ENCODE results near the gene ARX.

ARX gene

DNA sequence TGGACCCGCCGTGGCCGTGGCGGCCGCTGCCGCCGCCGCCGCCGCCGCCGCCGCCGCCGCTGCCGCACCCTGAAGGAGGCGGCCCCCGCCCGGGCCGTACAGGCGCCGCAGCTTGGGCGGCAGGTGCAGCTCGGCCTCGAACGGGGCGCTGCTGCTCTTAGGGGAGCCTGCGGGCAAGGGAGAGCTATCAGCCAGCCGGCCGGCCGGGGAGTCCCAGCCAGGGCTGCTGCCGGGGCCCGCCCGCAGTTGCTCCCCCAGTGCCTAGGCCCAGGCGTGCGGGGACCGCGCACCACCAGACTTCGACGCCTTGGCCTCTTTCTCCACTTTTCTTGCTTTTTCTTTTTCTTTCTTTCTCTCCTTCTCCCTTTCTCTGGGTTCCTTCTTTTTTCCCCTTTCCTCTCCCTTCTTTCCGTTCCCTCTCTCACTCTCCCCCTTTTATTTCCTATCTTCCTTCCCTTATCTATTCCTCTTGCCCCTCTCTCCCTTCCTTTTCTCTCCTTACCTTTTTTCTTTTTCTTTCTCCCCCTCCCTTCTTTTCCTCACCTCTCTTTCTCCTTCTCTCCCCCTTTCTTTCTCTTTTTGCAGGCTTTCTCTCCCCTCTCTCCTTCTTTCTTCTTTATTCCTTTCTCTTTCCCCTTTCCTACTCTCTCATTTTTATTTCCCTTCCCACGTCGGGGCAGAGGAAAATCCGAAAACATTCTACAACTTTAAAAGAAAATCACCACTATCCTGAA lies 2.0 kb downstream of the ARX start:
- TF ChIP-seq POLR2AphosphoS5 (IDR thresholded peaks at IDR 0.05; ENCODE audit: low read depth, low read length): no peak
- TF ChIP-seq, protein P1, sequence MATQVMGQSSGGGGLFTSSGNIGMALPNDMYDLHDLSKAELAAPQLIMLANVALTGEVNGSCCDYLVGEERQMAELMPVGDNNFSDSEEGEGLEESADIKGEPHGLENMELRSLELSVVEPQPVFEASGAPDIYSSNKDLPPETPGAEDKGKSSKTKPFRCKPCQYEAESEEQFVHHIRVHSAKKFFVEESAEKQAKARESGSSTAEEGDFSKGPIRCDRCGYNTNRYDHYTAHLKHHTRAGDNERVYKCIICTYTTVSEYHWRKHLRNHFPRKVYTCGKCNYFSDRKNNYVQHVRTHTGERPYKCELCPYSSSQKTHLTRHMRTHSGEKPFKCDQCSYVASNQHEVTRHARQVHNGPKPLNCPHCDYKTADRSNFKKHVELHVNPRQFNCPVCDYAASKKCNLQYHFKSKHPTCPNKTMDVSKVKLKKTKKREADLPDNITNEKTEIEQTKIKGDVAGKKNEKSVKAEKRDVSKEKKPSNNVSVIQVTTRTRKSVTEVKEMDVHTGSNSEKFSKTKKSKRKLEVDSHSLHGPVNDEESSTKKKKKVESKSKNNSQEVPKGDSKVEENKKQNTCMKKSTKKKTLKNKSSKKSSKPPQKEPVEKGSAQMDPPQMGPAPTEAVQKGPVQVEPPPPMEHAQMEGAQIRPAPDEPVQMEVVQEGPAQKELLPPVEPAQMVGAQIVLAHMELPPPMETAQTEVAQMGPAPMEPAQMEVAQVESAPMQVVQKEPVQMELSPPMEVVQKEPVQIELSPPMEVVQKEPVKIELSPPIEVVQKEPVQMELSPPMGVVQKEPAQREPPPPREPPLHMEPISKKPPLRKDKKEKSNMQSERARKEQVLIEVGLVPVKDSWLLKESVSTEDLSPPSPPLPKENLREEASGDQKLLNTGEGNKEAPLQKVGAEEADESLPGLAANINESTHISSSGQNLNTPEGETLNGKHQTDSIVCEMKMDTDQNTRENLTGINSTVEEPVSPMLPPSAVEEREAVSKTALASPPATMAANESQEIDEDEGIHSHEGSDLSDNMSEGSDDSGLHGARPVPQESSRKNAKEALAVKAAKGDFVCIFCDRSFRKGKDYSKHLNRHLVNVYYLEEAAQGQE (IDR thresholded peaks at IDR 0.05; ENCODE audit: insufficient read depth in 1 of 2, low read depth in 2 of 2, low read length in 2 of 2): no peak

- TF ChIP-seq SIN3A (IDR thresholded peaks at IDR 0.05; ENCODE audit: borderline replicate concordance, insufficient read depth, low read length) (no peak), POLR2AphosphoS5 (IDR thresholded peaks at IDR 0.05; ENCODE audit: low read depth, low read length) (no peak), TAF1 (IDR thresholded peaks at IDR 0.05; ENCODE audit: borderline replicate concordance, insufficient read depth, low read length) (no peak), FOXP2 (optimal IDR thresholded peaks at IDR 0.05; ENCODE audit: borderline replicate concordance, extremely low read depth, extremely low read length, insufficient read depth) (no peak)
- TF ChIP-seq, protein P1 (IDR thresholded peaks at IDR 0.05; ENCODE audit: insufficient read depth in 1 of 2, low read depth in 2 of 2, low read length in 2 of 2): no peak
Observed at GRCh38 chrX:25012793-25013631, 2.8 kb downstream of the ARX start.

DNA sequence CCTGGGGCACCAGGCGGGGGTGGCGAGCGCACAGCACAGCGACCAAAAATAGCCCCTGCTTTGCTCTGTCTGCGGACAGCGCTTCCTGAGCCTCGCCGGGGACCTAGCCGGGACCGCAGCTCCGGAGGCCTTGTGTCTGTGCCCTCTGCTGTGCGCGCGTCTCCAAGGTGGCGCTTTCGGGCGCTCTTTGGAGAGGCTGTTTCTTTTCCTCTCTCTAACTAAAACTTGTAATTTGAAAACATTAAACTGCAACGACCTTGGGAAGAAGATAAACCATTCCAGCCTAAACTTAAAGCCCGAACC lies 3.4 kb downstream of the ARX start:
- TF ChIP-seq TAF1 (IDR thresholded peaks at IDR 0.05; ENCODE audit: borderline replicate concordance, insufficient read depth, low read length) (no peak), FOXP2 (optimal IDR thresholded peaks at IDR 0.05; ENCODE audit: borderline replicate concordance, extremely low read depth, extremely low read length, insufficient read depth) (no peak), POLR2AphosphoS5 (IDR thresholded peaks at IDR 0.05; ENCODE audit: low read depth, low read length) (no peak), SIN3A (IDR thresholded peaks at IDR 0.05; ENCODE audit: borderline replicate concordance, insufficient read depth, low read length) (no peak)
- TF ChIP-seq, protein P1 (IDR thresholded peaks at IDR 0.05; ENCODE audit: insufficient read depth in 1 of 2, low read depth in 2 of 2, low read length in 2 of 2): no peak

DNA sequence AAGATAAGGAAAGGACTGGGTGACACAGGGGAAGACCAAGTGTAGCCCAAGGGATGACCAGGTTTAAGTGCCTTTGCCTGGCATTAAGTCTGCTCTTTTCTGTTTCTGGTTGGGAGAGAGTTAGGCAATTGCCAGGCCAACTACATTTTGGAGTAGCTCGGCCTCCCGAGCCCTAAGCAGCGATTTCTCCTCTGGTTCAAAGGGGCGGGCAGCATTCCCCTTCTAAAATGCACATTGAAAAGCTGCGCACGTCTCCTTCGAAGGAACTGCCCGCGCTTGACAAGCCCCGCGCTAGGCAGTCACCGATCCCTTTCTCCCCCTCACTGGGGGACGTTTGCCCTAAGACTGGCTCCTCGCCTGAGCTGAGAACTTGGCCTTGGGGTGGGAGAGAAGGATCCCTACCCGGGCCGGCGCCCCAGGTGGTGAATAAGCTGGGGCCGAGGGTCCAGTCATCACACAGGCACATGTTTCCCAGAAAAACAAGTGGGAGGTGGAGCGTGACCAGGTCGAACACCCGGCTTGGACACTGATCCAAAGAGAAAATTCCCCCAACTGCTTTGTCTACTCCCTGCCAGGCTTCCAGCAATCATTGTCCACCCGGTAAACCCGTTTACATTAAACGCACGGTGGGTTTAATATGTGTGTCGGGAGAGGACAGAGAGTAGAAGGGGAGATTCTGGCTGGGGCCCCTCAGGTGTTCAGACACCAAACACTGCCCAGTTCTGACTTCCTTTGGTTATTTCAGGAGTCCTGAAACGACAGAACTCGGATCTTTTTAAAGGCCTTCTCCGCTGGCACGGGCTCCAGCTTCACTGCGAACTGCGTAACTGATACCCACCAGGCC lies 4.0 kb downstream of the ARX start:
- no peak for TF ChIP-seq TAF1 (IDR thresholded peaks at IDR 0.05; ENCODE audit: borderline replicate concordance, insufficient read depth, low read length)
- TF ChIP-seq, protein P1 (IDR thresholded peaks at IDR 0.05; ENCODE audit: insufficient read depth in 1 of 2, low read depth in 2 of 2, low read length in 2 of 2): no peak
- TF ChIP-seq POLR2AphosphoS5 (IDR thresholded peaks at IDR 0.05; ENCODE audit: low read depth, low read length): no peak
- no peak for TF ChIP-seq FOXP2 (optimal IDR thresholded peaks at IDR 0.05; ENCODE audit: borderline replicate concordance, extremely low read depth, extremely low read length, insufficient read depth)
- TF ChIP-seq SIN3A (IDR thresholded peaks at IDR 0.05; ENCODE audit: borderline replicate concordance, insufficient read depth, low read length): no peak
